ENCODE measurements around the gene SAP30L. TPM values are rescaled to one million over a fixed set of nuclear protein-coding genes. Genes with fewer than 3 reads are reported as not detected.
A peak's percentile ranks its signal among the peaks of the same experiment; 100 is the strongest.

The SAP30L gene
- total and polyA plus RNA-seq, 2 of the 13 experiments (the other 11 are each of a cell fraction or from before 2014, with no cell fraction given) = 27.9 to 37.2 TPM

DNA sequence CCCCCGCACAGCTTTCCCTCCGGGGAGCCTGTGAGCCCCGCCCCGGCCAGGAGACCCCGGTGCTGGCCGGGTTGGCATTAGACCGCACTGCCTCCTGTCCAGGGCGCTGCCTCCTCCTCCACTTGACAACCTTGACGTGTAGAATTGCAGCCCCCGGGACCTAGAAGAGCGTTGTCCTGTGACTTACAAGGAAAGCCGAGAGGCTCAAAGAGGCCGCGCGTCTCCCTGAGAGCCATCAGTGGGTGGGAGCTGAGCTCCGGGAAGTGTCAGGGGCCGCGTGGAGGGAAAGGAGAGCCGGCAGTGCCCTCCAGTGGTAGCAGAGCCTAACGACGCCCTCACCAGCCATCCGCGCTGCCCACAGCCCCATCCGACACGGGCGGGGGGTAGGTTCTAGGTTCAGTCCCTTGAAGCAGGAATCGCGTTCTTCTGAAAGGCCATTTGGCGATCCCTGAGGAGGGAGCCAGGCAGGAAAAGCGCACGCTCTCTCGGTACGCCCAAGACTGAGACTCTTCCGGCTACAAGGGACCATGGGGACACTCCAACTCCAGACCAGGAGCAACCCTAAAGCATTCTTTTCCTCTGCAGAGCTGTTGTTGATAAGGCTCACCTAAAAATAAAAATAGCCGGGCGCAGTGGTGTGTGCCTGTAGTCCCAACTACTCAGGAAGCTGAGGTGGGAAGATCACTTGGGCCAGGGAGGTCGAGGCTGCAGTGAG lies 40.6 kb upstream of the SAP30L start (continued):
- TF ChIP-seq, protein P1, sequence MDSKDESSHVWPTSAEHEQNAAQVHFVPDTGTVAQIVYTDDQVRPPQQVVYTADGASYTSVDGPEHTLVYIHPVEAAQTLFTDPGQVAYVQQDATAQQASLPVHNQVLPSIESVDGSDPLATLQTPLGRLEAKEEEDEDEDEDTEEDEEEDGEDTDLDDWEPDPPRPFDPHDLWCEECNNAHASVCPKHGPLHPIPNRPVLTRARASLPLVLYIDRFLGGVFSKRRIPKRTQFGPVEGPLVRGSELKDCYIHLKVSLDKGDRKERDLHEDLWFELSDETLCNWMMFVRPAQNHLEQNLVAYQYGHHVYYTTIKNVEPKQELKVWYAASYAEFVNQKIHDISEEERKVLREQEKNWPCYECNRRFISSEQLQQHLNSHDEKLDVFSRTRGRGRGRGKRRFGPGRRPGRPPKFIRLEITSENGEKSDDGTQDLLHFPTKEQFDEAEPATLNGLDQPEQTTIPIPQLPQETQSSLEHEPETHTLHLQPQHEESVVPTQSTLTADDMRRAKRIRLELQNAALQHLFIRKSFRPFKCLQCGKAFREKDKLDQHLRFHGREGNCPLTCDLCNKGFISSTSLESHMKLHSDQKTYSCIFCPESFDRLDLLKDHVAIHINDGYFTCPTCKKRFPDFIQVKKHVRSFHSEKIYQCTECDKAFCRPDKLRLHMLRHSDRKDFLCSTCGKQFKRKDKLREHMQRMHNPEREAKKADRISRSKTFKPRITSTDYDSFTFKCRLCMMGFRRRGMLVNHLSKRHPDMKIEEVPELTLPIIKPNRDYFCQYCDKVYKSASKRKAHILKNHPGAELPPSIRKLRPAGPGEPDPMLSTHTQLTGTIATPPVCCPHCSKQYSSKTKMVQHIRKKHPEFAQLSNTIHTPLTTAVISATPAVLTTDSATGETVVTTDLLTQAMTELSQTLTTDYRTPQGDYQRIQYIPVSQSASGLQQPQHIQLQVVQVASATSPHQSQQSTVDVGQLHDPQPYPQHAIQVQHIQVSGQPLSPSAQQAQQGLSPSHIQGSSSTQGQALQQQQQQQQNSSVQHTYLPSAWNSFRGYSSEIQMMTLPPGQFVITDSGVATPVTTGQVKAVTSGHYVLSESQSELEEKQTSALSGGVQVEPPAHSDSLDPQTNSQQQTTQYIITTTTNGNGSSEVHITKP (CRISPR knock-in tag; IDR thresholded peaks at IDR 0.05; ENCODE audit: low read depth) = peak; percentile 79
- TF ChIP-seq RBM39 (IDR thresholded peaks at IDR 0.05; ENCODE audit: low read depth, low read length, poor library complexity, severe bottlenecking) (no peak), MED1 (CRISPR knock-in tag; IDR thresholded peaks at IDR 0.05) (no peak), ZBTB7B (CRISPR knock-in tag; IDR thresholded peaks at IDR 0.05) (0 out of 2 replicates have a peak, but pooled peaks have one; percentile 33), ZNF598 (CRISPR knock-in tag; IDR thresholded peaks at IDR 0.05; ENCODE audit: borderline replicate concordance) (0 out of 2 replicates have a peak, but pooled peaks have one; percentile 39), ZNF160 (CRISPR knock-in tag; IDR thresholded peaks at IDR 0.05) (no peak), KLF12 (CRISPR knock-in tag; IDR thresholded peaks at IDR 0.05; ENCODE audit: borderline replicate concordance) (peak; percentile 57; the same call in 1 of the 2 replicates), ZFX (CRISPR knock-in tag; IDR thresholded peaks at IDR 0.05; ENCODE audit: low read depth) (no peak), MYC (CRISPR knock-in tag; IDR thresholded peaks at IDR 0.05; ENCODE audit: borderline replicate concordance) (peak; percentile 80; the same call in 1 of the 2 replicates), SP4 (CRISPR knock-in tag; IDR thresholded peaks at IDR 0.05) (peak; percentile 48; the same call in 1 of the 2 replicates), RELA (CRISPR knock-in tag; IDR thresholded peaks at IDR 0.05) (no peak), EEA1 (CRISPR knock-in tag; IDR thresholded peaks at IDR 0.05; ENCODE audit: borderline replicate concordance) (no peak), ARNTL (CRISPR knock-in tag; IDR thresholded peaks at IDR 0.05) (no peak), HNRNPLL (IDR thresholded peaks at IDR 0.05; ENCODE audit: low read depth, low read length, poor library complexity, severe bottlenecking) (peak; percentile 43), MTF2 (CRISPR knock-in tag; IDR thresholded peaks at IDR 0.05; ENCODE audit: borderline replicate concordance) (no peak)
- TF ChIP-seq, protein P2, sequence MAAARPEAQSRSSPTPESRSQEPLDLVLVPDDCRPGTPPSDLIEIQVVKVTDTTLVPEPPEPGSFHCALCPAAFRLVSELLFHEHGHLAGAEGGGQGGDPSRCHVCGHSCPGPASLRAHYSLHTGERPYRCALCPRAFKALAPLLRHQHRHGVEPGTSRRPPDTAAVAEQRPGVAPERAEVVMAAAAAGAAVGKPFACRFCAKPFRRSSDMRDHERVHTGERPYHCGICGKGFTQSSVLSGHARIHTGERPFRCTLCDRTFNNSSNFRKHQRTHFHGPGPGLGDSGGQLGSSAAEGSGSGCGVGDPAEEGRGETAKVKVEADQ (CRISPR knock-in tag; IDR thresholded peaks at IDR 0.05; ENCODE audit: borderline replicate concordance) = 0 out of 2 replicates have a peak, but pooled peaks have one; percentile 36
- TF ChIP-seq, protein P3, sequence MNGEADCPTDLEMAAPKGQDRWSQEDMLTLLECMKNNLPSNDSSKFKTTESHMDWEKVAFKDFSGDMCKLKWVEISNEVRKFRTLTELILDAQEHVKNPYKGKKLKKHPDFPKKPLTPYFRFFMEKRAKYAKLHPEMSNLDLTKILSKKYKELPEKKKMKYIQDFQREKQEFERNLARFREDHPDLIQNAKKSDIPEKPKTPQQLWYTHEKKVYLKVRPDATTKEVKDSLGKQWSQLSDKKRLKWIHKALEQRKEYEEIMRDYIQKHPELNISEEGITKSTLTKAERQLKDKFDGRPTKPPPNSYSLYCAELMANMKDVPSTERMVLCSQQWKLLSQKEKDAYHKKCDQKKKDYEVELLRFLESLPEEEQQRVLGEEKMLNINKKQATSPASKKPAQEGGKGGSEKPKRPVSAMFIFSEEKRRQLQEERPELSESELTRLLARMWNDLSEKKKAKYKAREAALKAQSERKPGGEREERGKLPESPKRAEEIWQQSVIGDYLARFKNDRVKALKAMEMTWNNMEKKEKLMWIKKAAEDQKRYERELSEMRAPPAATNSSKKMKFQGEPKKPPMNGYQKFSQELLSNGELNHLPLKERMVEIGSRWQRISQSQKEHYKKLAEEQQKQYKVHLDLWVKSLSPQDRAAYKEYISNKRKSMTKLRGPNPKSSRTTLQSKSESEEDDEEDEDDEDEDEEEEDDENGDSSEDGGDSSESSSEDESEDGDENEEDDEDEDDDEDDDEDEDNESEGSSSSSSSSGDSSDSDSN (CRISPR knock-in tag; IDR thresholded peaks at IDR 0.05) = peak; percentile 31; the same call in 1 of the 2 replicates
- TF ChIP-seq, protein P4, sequence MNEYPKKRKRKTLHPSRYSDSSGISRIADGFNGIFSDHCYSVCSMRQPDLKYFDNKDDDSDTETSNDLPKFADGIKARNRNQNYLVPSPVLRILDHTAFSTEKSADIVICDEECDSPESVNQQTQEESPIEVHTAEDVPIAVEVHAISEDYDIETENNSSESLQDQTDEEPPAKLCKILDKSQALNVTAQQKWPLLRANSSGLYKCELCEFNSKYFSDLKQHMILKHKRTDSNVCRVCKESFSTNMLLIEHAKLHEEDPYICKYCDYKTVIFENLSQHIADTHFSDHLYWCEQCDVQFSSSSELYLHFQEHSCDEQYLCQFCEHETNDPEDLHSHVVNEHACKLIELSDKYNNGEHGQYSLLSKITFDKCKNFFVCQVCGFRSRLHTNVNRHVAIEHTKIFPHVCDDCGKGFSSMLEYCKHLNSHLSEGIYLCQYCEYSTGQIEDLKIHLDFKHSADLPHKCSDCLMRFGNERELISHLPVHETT (CRISPR knock-in tag; conservative IDR thresholded peaks at IDR 0.05) = no peak
- TF ChIP-seq, protein P5, sequence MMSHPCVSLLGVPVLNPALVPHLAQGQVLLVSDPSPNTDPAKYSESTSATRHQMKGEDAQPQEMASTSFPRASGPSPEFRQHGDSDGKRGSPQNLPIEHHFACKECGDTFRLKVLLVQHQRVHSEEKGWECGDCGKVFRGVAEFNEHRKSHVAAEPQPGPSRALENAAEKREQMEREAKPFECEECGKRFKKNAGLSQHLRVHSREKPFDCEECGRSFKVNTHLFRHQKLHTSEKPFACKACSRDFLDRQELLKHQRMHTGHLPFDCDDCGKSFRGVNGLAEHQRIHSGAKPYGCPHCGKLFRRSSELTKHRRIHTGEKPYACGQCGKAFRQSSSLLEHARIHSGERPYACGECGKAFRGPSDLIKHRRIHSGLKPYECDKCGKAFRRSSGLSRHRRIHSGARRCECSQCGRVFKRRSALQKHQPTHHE (CRISPR knock-in tag; IDR thresholded peaks at IDR 0.05; ENCODE audit: borderline replicate concordance) = 0 out of 2 replicates have a peak, but pooled peaks have one; percentile 32
